ENCODE measurements around the gene NT5C3A. TPM values are rescaled to one million over a fixed set of nuclear protein-coding genes. Genes with fewer than 3 reads are reported as not detected.

The NT5C3A gene
- total and polyA plus RNA-seq, 9 of the 15 experiments (the other 6 are each of a cell fraction or from before 2014, with no cell fraction given) = 18.6 to 60.1 (median 40.0) TPM

- 0 out of 2 replicates have a peak, but pooled peaks have one; percentile 34 for TF ChIP-seq ZNF592 (IDR thresholded peaks at IDR 0.05)
- no peak for TF ChIP-seq IFI16 (CRISPR knock-in tag; IDR thresholded peaks at IDR 0.05)
- no peak for TF ChIP-seq CHD7 (IDR thresholded peaks at IDR 0.05; ENCODE audit: low read depth, low read length)
- no peak for TF ChIP-seq ZNF165 (CRISPR knock-in tag; IDR thresholded peaks at IDR 0.05; ENCODE audit: borderline replicate concordance)
- TF ChIP-seq ZNF232 (CRISPR knock-in tag; IDR thresholded peaks at IDR 0.05) = no peak
- TF ChIP-seq HNRNPL (IDR thresholded peaks at IDR 0.05; ENCODE audit: low read depth, low read length) = no peak
- TF ChIP-seq POLR2AphosphoS2 (IDR thresholded peaks at IDR 0.05; ENCODE audit: low read length) = no peak
- TF ChIP-seq PCBP2 (IDR thresholded peaks at IDR 0.05; ENCODE audit: low read depth, low read length, poor library complexity, severe bottlenecking) = no peak
- TF ChIP-seq RAD21 (CRISPR knock-in tag; conservative IDR thresholded peaks at IDR 0.05 in 1 of 2, IDR thresholded peaks at IDR 0.05 in 1 of 2) = peak; percentile 65 to 81; a peak in 3 of 4 replicates
- TF ChIP-seq TAF1 (IDR thresholded peaks at IDR 0.05; ENCODE audit: control insufficient read depth, extremely low read depth, insufficient read depth, low read length, severe bottlenecking) = no peak
- TF ChIP-seq MTA3 (IDR thresholded peaks at IDR 0.05; ENCODE audit: borderline replicate concordance) = no peak
Observed at GRCh38 chr7:33050535-33051318, 11.8 kb downstream of the NT5C3A start (continued).
